OCI-LY3 (cell line): ENCODE measurements around the gene ST3GAL4.

ENCODE experiments used
- H2AFZ ChIP-seq: fragments of 200-600, 300-600 bp; shearing (Covaris generic); 2 replicates; pipeline ENCODE4 v1.6.0; 2014; ENCODE audit warnings: antibody characterized with exemption, low read depth, low read length
- H3K27ac ChIP-seq: fragments of 200-600, 300-600 bp; sonication (generic); 2 replicates; pipeline ENCODE4 v1.5.1; 2014; ENCODE audit warnings: mild to moderate bottlenecking, low read length, moderate library complexity, mixed read lengths
- H3K27me3 ChIP-seq: fragments of 200-600, 300-600 bp; sonication (generic); 2 replicates; pipeline ENCODE4 v1.6.1; 2014; ENCODE audit warnings: low read depth, low read length, mixed read lengths
- H3K36me3 ChIP-seq: fragments of 200-600, 300-600 bp; sonication (generic); replicated peaks from 2 replicates; pipeline ENCODE3; 2014; ENCODE audit warnings: low read depth, low read length, mixed read lengths
- H3K4me1 ChIP-seq: fragments of 300-600, 200-600 bp; sonication (generic); 2 replicates; pipeline ENCODE4 v1.6.1; 2014; ENCODE audit warnings: low read length, mixed read lengths
- H3K4me2 ChIP-seq: fragments of 200-600, 300-600 bp; sonication (generic); 2 replicates; pipeline ENCODE4 v1.6.1; 2014; ENCODE audit warnings: low read length, mixed read lengths
- H3K4me3 ChIP-seq: fragments of 300-600, 200-600 bp; sonication (generic); 2 replicates; pipeline ENCODE4 v1.5.1; 2014; ENCODE audit warnings: antibody characterized with exemption, mild to moderate bottlenecking, low read length, moderate library complexity
- H3K79me2 ChIP-seq: fragments of 300-600, 200-600 bp; shearing (Covaris generic); 2 replicates; pipeline ENCODE4 v1.6.1; 2014; ENCODE audit warnings: mild to moderate bottlenecking, low read length, mixed read lengths
- H3K9ac ChIP-seq: fragments of 300-600, 200-600 bp; shearing (Covaris generic); 2 replicates; pipeline ENCODE4 v1.6.0; 2014; ENCODE audit warnings: mild to moderate bottlenecking, low read length, moderate library complexity
- H3K9me3 ChIP-seq: fragments of 200-600, 300-600 bp; shearing (Covaris generic); 2 replicates; pipeline ENCODE4 v1.6.1; 2014; ENCODE audit warnings: low read length, mixed read lengths; ENCODE audit not compliant: insufficient read depth
- H4K20me1 ChIP-seq: fragments of 200-600, 300-600 bp; sonication (generic); 2 replicates; pipeline ENCODE4 v1.6.1; 2016; ENCODE audit warnings: low read length, mixed read lengths; ENCODE audit not compliant: insufficient read depth
- EZH2phosphoT487 ChIP-seq: fragments of 200-600 bp; shearing (Covaris generic); IDR thresholded peaks from 2 replicates; pipeline ENCODE4 v1.6.1; 2018; ENCODE audit warnings: antibody characterized with exemption, mixed run types, low read depth
- TF ChIP-seq, protein P1 (sequence below): fragments of 200-600, 300-600 bp; sonication (generic); IDR thresholded peaks from 2 replicates; pipeline ENCODE4 v1.5.1; 2014; ENCODE audit warnings: antibody characterized with exemption, low read length, low read depth

ST3GAL4 gene

DNA sequence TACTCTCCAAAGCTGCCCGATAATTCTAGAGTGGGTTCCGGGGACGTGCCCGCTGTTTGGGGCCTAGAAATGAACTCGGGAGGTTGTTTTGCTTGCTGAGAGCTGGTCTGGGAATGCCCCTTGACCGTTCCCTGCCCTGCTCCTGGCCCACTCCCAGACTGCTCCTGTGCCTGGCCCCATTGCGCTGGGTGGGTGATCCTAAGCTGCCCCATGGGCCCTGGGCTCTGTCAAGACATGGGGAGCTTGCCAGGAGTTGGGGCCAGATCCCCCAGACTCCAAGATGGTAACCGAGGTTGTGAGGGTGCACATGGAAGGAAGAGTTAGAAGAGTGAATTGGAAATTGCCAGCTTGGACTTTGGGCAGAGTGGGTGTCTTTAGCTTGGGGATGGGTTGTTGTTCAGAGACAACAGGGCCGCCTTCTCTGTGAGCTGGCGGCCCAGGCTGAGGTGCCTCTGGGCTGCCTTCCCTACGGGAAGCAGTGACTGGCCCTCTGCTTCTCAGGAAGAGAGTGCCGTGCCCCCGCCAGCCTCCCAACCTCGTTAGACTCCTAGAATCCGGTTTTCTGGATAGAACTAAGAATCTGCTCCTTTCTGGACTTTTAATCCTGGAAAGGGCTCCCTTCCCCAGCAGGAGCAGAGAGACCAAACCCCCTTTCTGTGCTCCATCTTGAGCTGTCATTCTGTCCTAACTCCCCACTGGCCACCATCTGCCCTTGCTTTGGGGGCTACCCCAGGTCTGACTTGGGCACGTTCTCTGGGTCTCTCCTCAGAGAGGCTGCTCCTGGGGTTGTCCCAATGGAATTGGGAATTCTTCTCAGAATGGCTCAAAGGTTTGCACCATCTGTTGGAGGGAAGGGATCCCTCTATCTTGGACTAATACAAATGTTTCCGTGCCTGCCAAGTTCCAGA is 1.8 kb downstream of the ST3GAL4 start:
- Histone ChIP-seq H3K36me3 (peaks cover 5% of the 10 kb centered on the region), H3K9ac (no peak overlapping the region; the same call in 1 of the 2 replicates), H3K27ac (no peak overlapping the region), H3K4me1 (peaks cover 20% of the 10 kb centered on the region), H4K20me1 (no peaks in the 10 kb centered on the region), H3K27me3 (no peaks in the 10 kb centered on the region), H3K79me2 (peaks cover 44% of the 10 kb centered on the region), H2AFZ (no peak overlapping the region), H3K9me3 (no peaks in the 10 kb centered on the region), H3K4me3 (peak overlapping the region; percentile 86), H3K4me2 (peak overlapping the region; percentile 100)
- TF ChIP-seq, protein P1, sequence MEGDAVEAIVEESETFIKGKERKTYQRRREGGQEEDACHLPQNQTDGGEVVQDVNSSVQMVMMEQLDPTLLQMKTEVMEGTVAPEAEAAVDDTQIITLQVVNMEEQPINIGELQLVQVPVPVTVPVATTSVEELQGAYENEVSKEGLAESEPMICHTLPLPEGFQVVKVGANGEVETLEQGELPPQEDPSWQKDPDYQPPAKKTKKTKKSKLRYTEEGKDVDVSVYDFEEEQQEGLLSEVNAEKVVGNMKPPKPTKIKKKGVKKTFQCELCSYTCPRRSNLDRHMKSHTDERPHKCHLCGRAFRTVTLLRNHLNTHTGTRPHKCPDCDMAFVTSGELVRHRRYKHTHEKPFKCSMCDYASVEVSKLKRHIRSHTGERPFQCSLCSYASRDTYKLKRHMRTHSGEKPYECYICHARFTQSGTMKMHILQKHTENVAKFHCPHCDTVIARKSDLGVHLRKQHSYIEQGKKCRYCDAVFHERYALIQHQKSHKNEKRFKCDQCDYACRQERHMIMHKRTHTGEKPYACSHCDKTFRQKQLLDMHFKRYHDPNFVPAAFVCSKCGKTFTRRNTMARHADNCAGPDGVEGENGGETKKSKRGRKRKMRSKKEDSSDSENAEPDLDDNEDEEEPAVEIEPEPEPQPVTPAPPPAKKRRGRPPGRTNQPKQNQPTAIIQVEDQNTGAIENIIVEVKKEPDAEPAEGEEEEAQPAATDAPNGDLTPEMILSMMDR: no peak
- TF ChIP-seq EZH2phosphoT487: no peak

DNA sequence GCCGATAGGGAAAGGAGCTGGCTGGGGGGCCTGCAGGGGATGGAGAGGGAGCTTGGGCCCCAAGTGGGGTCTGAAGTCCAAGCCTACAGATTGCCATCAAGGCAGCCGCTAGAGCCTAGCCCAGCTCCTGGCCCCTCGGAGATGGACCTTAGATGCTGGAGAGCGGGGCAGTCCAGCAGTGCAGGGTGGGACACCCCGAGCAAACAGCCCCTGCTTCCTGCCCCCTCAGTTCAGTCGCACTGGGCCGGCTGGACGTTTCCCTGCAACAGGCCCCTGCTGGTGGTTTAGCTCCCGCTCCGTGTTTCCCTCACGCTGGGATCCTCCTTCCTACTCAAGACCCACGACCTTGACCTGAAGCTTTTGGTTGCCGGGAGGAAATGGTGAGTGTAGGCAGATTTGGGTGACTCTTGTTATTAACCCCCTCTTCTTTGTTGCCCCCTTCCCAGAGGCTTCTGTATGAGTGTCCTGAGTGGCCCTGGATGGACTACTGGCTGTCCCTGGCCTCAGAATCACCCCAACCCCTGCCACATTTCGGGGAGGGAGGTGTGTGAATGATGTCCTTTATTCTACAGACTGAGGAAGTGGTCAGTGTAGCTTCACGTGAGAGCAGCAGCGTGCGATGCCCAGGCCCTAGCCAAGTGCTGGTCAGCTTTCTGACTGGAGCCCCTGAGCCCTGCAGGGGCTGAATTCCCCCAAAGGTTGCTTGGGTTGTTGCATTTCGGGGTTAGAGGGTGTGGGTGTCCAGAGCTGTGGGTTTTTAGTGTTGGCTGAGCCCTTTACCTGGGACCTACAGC is 2.7 kb downstream of the ST3GAL4 start:
- Histone ChIP-seq H3K36me3 (peaks cover 5% of the 10 kb centered on the region), H3K9me3 (no peaks in the 10 kb centered on the region), H3K4me2 (no peak overlapping the region), H4K20me1 (no peaks in the 10 kb centered on the region), H3K9ac (no peak overlapping the region), H3K4me1 (peaks cover 20% of the 10 kb centered on the region), H3K4me3 (no peak overlapping the region), H3K27me3 (no peaks in the 10 kb centered on the region), H3K79me2 (peaks cover 36% of the 10 kb centered on the region), H3K27ac (no peak overlapping the region), H2AFZ (no peak overlapping the region)
- TF ChIP-seq EZH2phosphoT487: no peak
- TF ChIP-seq, protein P1: no peak

GRCh38 chr11:126358763-126359160 is 3.3 kb downstream of the ST3GAL4 start:
- Histone ChIP-seq H3K79me2 (peaks cover 30% of the 10 kb centered on the region), H3K36me3 (peaks cover 2% of the 10 kb centered on the region), H3K9me3 (no peaks in the 10 kb centered on the region), H3K4me1 (peaks cover 14% of the 10 kb centered on the region), H3K27ac (no peak overlapping the region), H3K9ac (no peak overlapping the region), H4K20me1 (no peaks in the 10 kb centered on the region), H3K27me3 (no peaks in the 10 kb centered on the region), H3K4me2 (no peak overlapping the region), H2AFZ (no peak overlapping the region), H3K4me3 (no peak overlapping the region)
- no peak for TF ChIP-seq EZH2phosphoT487

DNA sequence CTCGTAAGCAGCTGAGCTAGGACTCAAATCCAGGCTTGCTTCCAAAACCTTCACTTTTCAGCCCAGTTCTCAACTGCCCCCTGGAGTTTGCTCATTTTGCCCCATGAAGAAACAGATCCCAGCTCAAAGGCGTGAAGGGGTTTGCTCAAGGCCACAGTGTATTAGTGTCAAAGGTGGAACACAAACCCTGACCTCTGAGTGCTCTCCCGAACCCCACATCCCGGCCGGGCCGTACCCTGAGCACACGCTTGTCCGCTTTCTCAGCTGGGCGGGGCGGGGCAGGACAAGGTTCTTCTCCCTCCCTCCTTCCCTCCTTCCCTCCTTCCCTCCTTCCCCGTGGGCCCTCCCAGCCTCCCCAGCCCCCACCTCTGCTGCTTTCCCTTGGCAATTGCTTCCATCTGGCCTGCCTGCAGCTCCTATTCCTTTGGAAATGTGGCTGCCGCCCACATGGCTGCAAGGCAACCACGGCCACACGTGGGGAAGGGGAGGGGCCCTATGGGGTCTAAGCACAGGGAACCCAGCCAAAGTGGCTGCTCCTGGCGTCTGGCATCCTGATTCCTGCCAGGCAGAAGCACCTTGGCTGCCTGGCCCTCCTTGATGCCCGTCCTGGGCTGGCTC is 4.1 kb downstream of the ST3GAL4 start:
- Histone ChIP-seq H3K36me3 (no peaks in the 10 kb centered on the region), H3K79me2 (peaks cover 24% of the 10 kb centered on the region), H3K4me1 (peaks cover 10% of the 10 kb centered on the region), H4K20me1 (no peaks in the 10 kb centered on the region), H3K4me3 (no peak overlapping the region), H3K9me3 (no peaks in the 10 kb centered on the region), H3K27me3 (no peaks in the 10 kb centered on the region), H3K9ac (no peak overlapping the region), H3K4me2 (no peak overlapping the region), H2AFZ (no peak overlapping the region), H3K27ac (no peak overlapping the region)
- TF ChIP-seq EZH2phosphoT487: no peak
- TF ChIP-seq, protein P1: no peak
